ENCODE measurements around the gene METTL9.
"Not testable (repeated sequence)": the region's sequence is repeated elsewhere in the genome, so short reads cannot be mapped to it uniquely, and the experiment has no call there.

Gene METTL9

GRCh38 chr16:21599122-21600030 lies at the start of gene METTL9:
Gene METTL9 (plus strand): TSS chr16:21599577. CDS start chr16:21599734, 157 bp downstream.
- H3K4me3 ChIP-seq (ENCODE audit: low read depth, low read length) = peak within 1 kb of the TSS; percentile 90
- no peaks in the 10 kb centered on the region for H3K27me3 ChIP-seq (ENCODE audit: insufficient read depth, low read length)
- H3K4me1 ChIP-seq (ENCODE audit: control insufficient read depth, insufficient read depth, low read length, unreplicated experiment) = peaks cover 38% of the 10 kb centered on the region
- H3K27ac ChIP-seq (ENCODE audit: low read depth, low read length) = peak within 1 kb of the TSS; percentile 77
- no peaks in the 10 kb centered on the region for H3K36me3 ChIP-seq (ENCODE audit: insufficient read depth, low read length)
- H2AFZ ChIP-seq (ENCODE audit: low read length, unreplicated experiment) = peak within 1 kb of the TSS; percentile 83
- peaks cover 50% of the 10 kb centered on the region for H3K79me2 ChIP-seq (ENCODE audit: control insufficient read depth, insufficient read depth, low read length, unreplicated experiment)

GRCh38 chr16:21549975-21550374 lies 49.4 kb upstream of the METTL9 start:
- not testable (repeated sequence) for H3K4me3 ChIP-seq (ENCODE audit: low read depth, low read length); H3K4me1 ChIP-seq (ENCODE audit: control insufficient read depth, insufficient read depth, low read length, unreplicated experiment); H3K36me3 ChIP-seq (ENCODE audit: insufficient read depth, low read length); H3K27me3 ChIP-seq (ENCODE audit: insufficient read depth, low read length); H3K79me2 ChIP-seq (ENCODE audit: control insufficient read depth, insufficient read depth, low read length, unreplicated experiment); H3K27ac ChIP-seq (ENCODE audit: low read depth, low read length); H2AFZ ChIP-seq (ENCODE audit: low read length, unreplicated experiment)

GRCh38 chr16:21550435-21550834 lies 48.9 kb upstream of the METTL9 start:
- H3K36me3 ChIP-seq (ENCODE audit: insufficient read depth, low read length); H3K27ac ChIP-seq (ENCODE audit: low read depth, low read length); H3K4me1 ChIP-seq (ENCODE audit: control insufficient read depth, insufficient read depth, low read length, unreplicated experiment); H2AFZ ChIP-seq (ENCODE audit: low read length, unreplicated experiment); H3K27me3 ChIP-seq (ENCODE audit: insufficient read depth, low read length); H3K79me2 ChIP-seq (ENCODE audit: control insufficient read depth, insufficient read depth, low read length, unreplicated experiment); H3K4me3 ChIP-seq (ENCODE audit: low read depth, low read length): not testable (repeated sequence)

- H3K27me3 ChIP-seq (ENCODE audit: insufficient read depth, low read length); H3K36me3 ChIP-seq (ENCODE audit: insufficient read depth, low read length); H2AFZ ChIP-seq (ENCODE audit: low read length, unreplicated experiment); H3K79me2 ChIP-seq (ENCODE audit: control insufficient read depth, insufficient read depth, low read length, unreplicated experiment); H3K27ac ChIP-seq (ENCODE audit: low read depth, low read length); H3K4me3 ChIP-seq (ENCODE audit: low read depth, low read length); H3K4me1 ChIP-seq (ENCODE audit: control insufficient read depth, insufficient read depth, low read length, unreplicated experiment): not testable (repeated sequence)
These were observed 48.3 kb upstream of the METTL9 start for GRCh38 chr16:21551076-21551475.

- not testable (repeated sequence) for H3K79me2 ChIP-seq (ENCODE audit: control insufficient read depth, insufficient read depth, low read length, unreplicated experiment); H2AFZ ChIP-seq (ENCODE audit: low read length, unreplicated experiment); H3K4me1 ChIP-seq (ENCODE audit: control insufficient read depth, insufficient read depth, low read length, unreplicated experiment); H3K4me3 ChIP-seq (ENCODE audit: low read depth, low read length); H3K27ac ChIP-seq (ENCODE audit: low read depth, low read length); H3K36me3 ChIP-seq (ENCODE audit: insufficient read depth, low read length); H3K27me3 ChIP-seq (ENCODE audit: insufficient read depth, low read length)
These were observed 47.8 kb upstream of the METTL9 start for GRCh38 chr16:21551600-21551999.

GRCh38 chr16:21553481-21554296 lies 45.7 kb upstream of the METTL9 start:
- not testable (repeated sequence) for H2AFZ ChIP-seq (ENCODE audit: low read length, unreplicated experiment); H3K36me3 ChIP-seq (ENCODE audit: insufficient read depth, low read length); H3K4me3 ChIP-seq (ENCODE audit: low read depth, low read length); H3K79me2 ChIP-seq (ENCODE audit: control insufficient read depth, insufficient read depth, low read length, unreplicated experiment); H3K27ac ChIP-seq (ENCODE audit: low read depth, low read length); H3K27me3 ChIP-seq (ENCODE audit: insufficient read depth, low read length)
- H3K4me1 ChIP-seq (ENCODE audit: control insufficient read depth, insufficient read depth, low read length, unreplicated experiment) = peaks cover 10% of the 10 kb centered on the region

DNA sequence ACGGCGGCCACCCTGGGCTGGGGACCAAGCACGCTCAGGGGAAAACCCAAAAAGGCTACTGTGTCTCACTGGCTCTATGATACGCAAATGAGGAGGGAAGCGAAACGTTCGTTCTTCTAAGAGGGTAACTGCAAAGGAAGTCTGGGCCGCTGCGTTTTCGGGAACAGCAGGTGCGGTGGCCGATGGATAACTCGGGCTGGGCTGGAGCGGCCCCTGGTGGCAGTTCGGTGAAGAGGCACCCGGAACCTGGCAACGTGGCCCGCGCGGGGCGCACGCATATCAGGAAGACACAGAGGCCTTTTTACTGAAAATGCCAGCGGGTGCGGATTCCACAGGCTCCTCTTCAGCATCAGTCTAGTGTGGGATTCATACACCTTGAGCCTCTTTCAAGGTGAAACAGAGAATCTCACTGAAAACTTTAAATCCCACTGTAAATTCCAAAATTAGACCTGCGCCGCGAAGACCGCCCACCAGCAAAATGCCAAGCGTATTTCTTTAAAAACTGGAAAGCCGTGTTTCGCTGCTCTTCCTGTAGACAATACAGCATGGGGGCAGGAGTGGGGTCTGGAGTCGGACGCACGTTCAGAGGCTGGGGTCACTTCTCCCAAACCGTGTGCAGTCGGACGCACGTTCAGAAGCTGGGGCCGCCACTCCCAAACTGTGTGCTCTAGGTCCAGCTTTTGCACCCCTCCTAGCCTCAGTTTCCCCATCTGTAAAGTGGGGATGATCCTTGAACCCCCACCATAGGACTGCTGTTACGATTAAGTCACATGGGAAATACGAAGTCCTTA lies 44.4 kb upstream of the METTL9 start:
- Histone ChIP-seq H3K4me1 (ENCODE audit: control insufficient read depth, insufficient read depth, low read length, unreplicated experiment) (peaks cover 10% of the 10 kb centered on the region), H3K27me3 (ENCODE audit: insufficient read depth, low read length) (peaks cover 3% of the 10 kb centered on the region; the same call in 1 of the 2 replicates), H3K36me3 (ENCODE audit: insufficient read depth, low read length) (no peaks in the 10 kb centered on the region), H3K4me3 (ENCODE audit: low read depth, low read length) (peak overlapping the region; percentile 37; the same call in 1 of the 2 replicates), H3K79me2 (ENCODE audit: control insufficient read depth, insufficient read depth, low read length, unreplicated experiment) (no peaks in the 10 kb centered on the region), H3K27ac (ENCODE audit: low read depth, low read length) (no peak overlapping the region), H2AFZ (ENCODE audit: low read length, unreplicated experiment) (peak overlapping the region; percentile 98)

DNA sequence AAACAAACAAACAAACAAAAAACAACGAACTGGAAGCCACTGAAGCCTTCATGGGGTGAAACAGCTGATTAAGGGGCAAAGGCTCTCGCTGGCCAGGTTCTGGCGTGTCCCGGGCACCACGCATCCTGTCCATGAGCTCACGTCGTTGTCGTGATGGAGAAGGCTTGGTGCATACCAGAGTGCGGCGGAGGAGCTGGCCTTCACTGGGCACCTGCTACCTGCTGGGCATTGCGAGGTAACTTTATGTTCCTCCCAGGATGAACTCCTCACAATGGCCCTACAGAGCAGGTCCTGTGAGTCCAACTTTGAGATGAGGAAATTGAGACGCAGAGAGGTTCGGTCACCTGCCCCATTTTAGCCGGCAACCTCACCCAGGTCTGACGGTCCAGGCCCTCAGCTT lies 43.8 kb upstream of the METTL9 start:
- H3K4me3 ChIP-seq (ENCODE audit: low read depth, low read length); H2AFZ ChIP-seq (ENCODE audit: low read length, unreplicated experiment); H3K27me3 ChIP-seq (ENCODE audit: insufficient read depth, low read length): not testable (repeated sequence)

DNA sequence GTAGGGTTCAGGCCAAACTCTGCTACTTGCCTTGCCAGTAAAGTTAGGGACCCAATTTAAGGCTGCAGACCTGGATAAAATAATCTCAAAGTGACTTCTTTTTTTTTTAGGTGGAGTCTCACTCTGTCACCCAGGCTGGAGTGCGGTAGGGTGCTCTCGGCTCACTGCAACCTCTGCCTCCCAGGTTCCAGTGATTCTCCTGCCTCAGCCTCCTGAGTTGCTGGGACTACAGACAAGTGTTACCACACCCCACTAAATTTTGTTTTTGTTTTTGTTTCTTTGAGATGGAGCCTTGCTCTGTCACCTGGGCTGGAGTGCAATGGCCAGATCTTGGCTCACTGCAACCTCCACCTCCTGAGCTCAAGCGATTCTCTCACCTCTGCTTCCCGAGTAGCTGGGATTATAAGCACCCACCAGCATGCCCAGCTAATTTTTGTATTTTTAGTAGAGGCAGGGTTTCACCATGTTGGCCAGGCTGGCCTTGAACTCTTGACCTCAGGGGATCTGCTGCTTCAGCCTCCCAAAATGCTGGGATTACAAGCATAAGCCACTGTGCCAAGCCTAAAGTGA lies 43.3 kb upstream of the METTL9 start:
- H3K36me3 ChIP-seq (ENCODE audit: insufficient read depth, low read length); H3K79me2 ChIP-seq (ENCODE audit: control insufficient read depth, insufficient read depth, low read length, unreplicated experiment); H2AFZ ChIP-seq (ENCODE audit: low read length, unreplicated experiment); H3K27me3 ChIP-seq (ENCODE audit: insufficient read depth, low read length); H3K27ac ChIP-seq (ENCODE audit: low read depth, low read length); H3K4me3 ChIP-seq (ENCODE audit: low read depth, low read length): not testable (repeated sequence)
- H3K4me1 ChIP-seq (ENCODE audit: control insufficient read depth, insufficient read depth, low read length, unreplicated experiment) = peaks cover 10% of the 10 kb centered on the region

More for the DNA sequence above, 43.8 kb upstream of the METTL9 start:
- H3K27ac ChIP-seq (ENCODE audit: low read depth, low read length); H3K79me2 ChIP-seq (ENCODE audit: control insufficient read depth, insufficient read depth, low read length, unreplicated experiment); H3K36me3 ChIP-seq (ENCODE audit: insufficient read depth, low read length): not testable (repeated sequence)
- peaks cover 10% of the 10 kb centered on the region for H3K4me1 ChIP-seq (ENCODE audit: control insufficient read depth, insufficient read depth, low read length, unreplicated experiment)

- H3K36me3 ChIP-seq (ENCODE audit: insufficient read depth, low read length); H3K27ac ChIP-seq (ENCODE audit: low read depth, low read length); H2AFZ ChIP-seq (ENCODE audit: low read length, unreplicated experiment); H3K79me2 ChIP-seq (ENCODE audit: control insufficient read depth, insufficient read depth, low read length, unreplicated experiment); H3K27me3 ChIP-seq (ENCODE audit: insufficient read depth, low read length): not testable (repeated sequence)
- H3K4me1 ChIP-seq (ENCODE audit: control insufficient read depth, insufficient read depth, low read length, unreplicated experiment) = peaks cover 10% of the 10 kb centered on the region
- peak overlapping the region; percentile 2; the same call in 1 of the 2 replicates for H3K4me3 ChIP-seq (ENCODE audit: low read depth, low read length)
These were observed 42.6 kb upstream of the METTL9 start for GRCh38 chr16:21556651-21557241.
